HG03460 (cell line): ENCODE data around the gene NOP56.

Experiments used
- ATAC-seq: cut with Tn5 transposase; IDR thresholded peaks from one replicate; pipeline ENCODE4 v1.9.1; 2021; ENCODE audit not compliant: unreplicated experiment

Gene NOP56

GRCh38 chr20:2700913-2701620, 48.6 kb downstream of the NOP56 start:
- ATAC-seq = no peak

- ATAC-seq = no peak
Observed at GRCh38 chr20:2701671-2702081, 49.2 kb downstream of the NOP56 start.

GRCh38 chr20:2703716-2704475, 51.5 kb downstream of the NOP56 start:
- no peak for ATAC-seq

GRCh38 chr20:2705931-2706645, 53.7 kb downstream of the NOP56 start:
- ATAC-seq = no peak

GRCh38 chr20:2706688-2707352, 54.4 kb downstream of the NOP56 start:
- ATAC-seq = no peak

- no peak for ATAC-seq
Observed at GRCh38 chr20:2707353-2708072, 55.1 kb downstream of the NOP56 start.
